ENCODE data around the gene PLEKHD1.
"Not testable (repeated sequence)": the region's sequence is repeated elsewhere in the genome, so short reads cannot be mapped to it uniquely, and the experiment has no call there.

The PLEKHD1 gene

GRCh38 chr14:69498286-69498685 lies 13.8 kb downstream of the PLEKHD1 start:
- H3K9me3 ChIP-seq (ENCODE audit: insufficient read depth, low read depth, low read length); H3K4me1 ChIP-seq (ENCODE audit: insufficient read depth, low read length); H3K36me3 ChIP-seq (ENCODE audit: insufficient read depth, low read depth, low read length): not testable (repeated sequence)

GRCh38 chr14:69499436-69499835 lies 14.9 kb downstream of the PLEKHD1 start:
- Histone ChIP-seq H3K27ac (ENCODE audit: low read length) (no peak overlapping the region), H3K9me3 (ENCODE audit: insufficient read depth, low read depth, low read length) (no peaks in the 10 kb centered on the region), H3K27me3 (ENCODE audit: insufficient read depth, low read length) (peaks cover 19% of the 10 kb centered on the region), H3K4me3 (ENCODE audit: low read length) (no peak overlapping the region), H3K9ac (ENCODE audit: low read depth, low read length) (no peak overlapping the region), H3K4me1 (ENCODE audit: insufficient read depth, low read length) (peaks cover 7% of the 10 kb centered on the region; the same call in 1 of the 2 replicates), H3K36me3 (ENCODE audit: insufficient read depth, low read depth, low read length) (no peaks in the 10 kb centered on the region)

More at GRCh38 chr14:69498286-69498685, 13.8 kb downstream of the PLEKHD1 start:
- not testable (repeated sequence) for H3K27ac ChIP-seq (ENCODE audit: low read length); H3K9ac ChIP-seq (ENCODE audit: low read depth, low read length); H3K4me3 ChIP-seq (ENCODE audit: low read length)
- H3K27me3 ChIP-seq (ENCODE audit: insufficient read depth, low read length): peaks cover 19% of the 10 kb centered on the region

- Histone ChIP-seq H3K4me3 (ENCODE audit: low read length) (no peak overlapping the region), H3K9ac (ENCODE audit: low read depth, low read length) (no peak overlapping the region), H3K36me3 (ENCODE audit: insufficient read depth, low read depth, low read length) (no peaks in the 10 kb centered on the region), H3K9me3 (ENCODE audit: insufficient read depth, low read depth, low read length) (no peaks in the 10 kb centered on the region), H3K27me3 (ENCODE audit: insufficient read depth, low read length) (peaks cover 19% of the 10 kb centered on the region), H3K27ac (ENCODE audit: low read length) (no peak overlapping the region), H3K4me1 (ENCODE audit: insufficient read depth, low read length) (peaks cover 7% of the 10 kb centered on the region; the same call in 1 of the 2 replicates)
Observed at GRCh38 chr14:69500096-69500495, 15.6 kb downstream of the PLEKHD1 start.

GRCh38 chr14:69500736-69501135 lies 16.2 kb downstream of the PLEKHD1 start:
- Histone ChIP-seq H3K9ac (ENCODE audit: low read depth, low read length) (no peak overlapping the region), H3K27me3 (ENCODE audit: insufficient read depth, low read length) (peaks cover 19% of the 10 kb centered on the region)

GRCh38 chr14:69501423-69501838 lies 16.9 kb downstream of the PLEKHD1 start:
- Histone ChIP-seq H3K9ac (ENCODE audit: low read depth, low read length) (no peak overlapping the region), H3K27ac (ENCODE audit: low read length) (no peak overlapping the region), H3K4me3 (ENCODE audit: low read length) (no peak overlapping the region), H3K9me3 (ENCODE audit: insufficient read depth, low read depth, low read length) (no peaks in the 10 kb centered on the region), H3K36me3 (ENCODE audit: insufficient read depth, low read depth, low read length) (no peaks in the 10 kb centered on the region), H3K4me1 (ENCODE audit: insufficient read depth, low read length) (peaks cover 7% of the 10 kb centered on the region; the same call in 1 of the 2 replicates), H3K27me3 (ENCODE audit: insufficient read depth, low read length) (peaks cover 19% of the 10 kb centered on the region)

More at GRCh38 chr14:69500736-69501135, 16.2 kb downstream of the PLEKHD1 start:
- no peak overlapping the region for H3K27ac ChIP-seq (ENCODE audit: low read length)
- no peak overlapping the region for H3K4me3 ChIP-seq (ENCODE audit: low read length)
- H3K36me3 ChIP-seq (ENCODE audit: insufficient read depth, low read depth, low read length): no peaks in the 10 kb centered on the region
- H3K4me1 ChIP-seq (ENCODE audit: insufficient read depth, low read length): peaks cover 7% of the 10 kb centered on the region; the same call in 1 of the 2 replicates
- H3K9me3 ChIP-seq (ENCODE audit: insufficient read depth, low read depth, low read length): no peaks in the 10 kb centered on the region

- Histone ChIP-seq H3K9me3 (ENCODE audit: insufficient read depth, low read depth, low read length) (no peaks in the 10 kb centered on the region), H3K4me3 (ENCODE audit: low read length) (no peak overlapping the region), H3K9ac (ENCODE audit: low read depth, low read length) (no peak overlapping the region), H3K27me3 (ENCODE audit: insufficient read depth, low read length) (peaks cover 19% of the 10 kb centered on the region), H3K36me3 (ENCODE audit: insufficient read depth, low read depth, low read length) (no peaks in the 10 kb centered on the region), H3K27ac (ENCODE audit: low read length) (no peak overlapping the region), H3K4me1 (ENCODE audit: insufficient read depth, low read length) (peaks cover 7% of the 10 kb centered on the region; the same call in 1 of the 2 replicates)
Observed at GRCh38 chr14:69504775-69505174, 20.2 kb downstream of the PLEKHD1 start.

GRCh38 chr14:69505338-69506240 lies 21.1 kb downstream of the PLEKHD1 start:
- Histone ChIP-seq H3K4me3 (ENCODE audit: low read length) (no peak overlapping the region), H3K27ac (ENCODE audit: low read length) (no peak overlapping the region), H3K9ac (ENCODE audit: low read depth, low read length) (no peak overlapping the region), H3K9me3 (ENCODE audit: insufficient read depth, low read depth, low read length) (no peaks in the 10 kb centered on the region), H3K4me1 (ENCODE audit: insufficient read depth, low read length) (peaks cover 7% of the 10 kb centered on the region; the same call in 1 of the 2 replicates), H3K27me3 (ENCODE audit: insufficient read depth, low read length) (peaks cover 19% of the 10 kb centered on the region), H3K36me3 (ENCODE audit: insufficient read depth, low read depth, low read length) (no peaks in the 10 kb centered on the region)

- H3K4me3 ChIP-seq (ENCODE audit: low read length): no peak overlapping the region
- H3K27me3 ChIP-seq (ENCODE audit: insufficient read depth, low read length): peaks cover 19% of the 10 kb centered on the region
- H3K9me3 ChIP-seq (ENCODE audit: insufficient read depth, low read depth, low read length): no peaks in the 10 kb centered on the region
- H3K9ac ChIP-seq (ENCODE audit: low read depth, low read length): no peak overlapping the region
- H3K4me1 ChIP-seq (ENCODE audit: insufficient read depth, low read length): peaks cover 4% of the 10 kb centered on the region; the same call in 1 of the 2 replicates
- no peaks in the 10 kb centered on the region for H3K36me3 ChIP-seq (ENCODE audit: insufficient read depth, low read depth, low read length)
- H3K27ac ChIP-seq (ENCODE audit: low read length): no peak overlapping the region
Observed at GRCh38 chr14:69506241-69506595, 21.7 kb downstream of the PLEKHD1 start.

GRCh38 chr14:69518289-69519101 lies 34.0 kb downstream of the PLEKHD1 start:
- H3K4me3 ChIP-seq (ENCODE audit: low read length): no peak overlapping the region
- H3K27me3 ChIP-seq (ENCODE audit: insufficient read depth, low read length): no peaks in the 10 kb centered on the region
- H3K9me3 ChIP-seq (ENCODE audit: insufficient read depth, low read depth, low read length): no peaks in the 10 kb centered on the region
- H3K4me1 ChIP-seq (ENCODE audit: insufficient read depth, low read length): peaks cover 3% of the 10 kb centered on the region; the same call in 1 of the 2 replicates
- no peak overlapping the region for H3K9ac ChIP-seq (ENCODE audit: low read depth, low read length)
- no peak overlapping the region for H3K27ac ChIP-seq (ENCODE audit: low read length)
- no peaks in the 10 kb centered on the region for H3K36me3 ChIP-seq (ENCODE audit: insufficient read depth, low read depth, low read length)

- Histone ChIP-seq H3K27me3 (ENCODE audit: insufficient read depth, low read length) (no peaks in the 10 kb centered on the region), H3K36me3 (ENCODE audit: insufficient read depth, low read depth, low read length) (no peaks in the 10 kb centered on the region), H3K9me3 (ENCODE audit: insufficient read depth, low read depth, low read length) (no peaks in the 10 kb centered on the region), H3K9ac (ENCODE audit: low read depth, low read length) (no peak overlapping the region), H3K4me1 (ENCODE audit: insufficient read depth, low read length) (peaks cover 3% of the 10 kb centered on the region; the same call in 1 of the 2 replicates), H3K27ac (ENCODE audit: low read length) (no peak overlapping the region), H3K4me3 (ENCODE audit: low read length) (no peak overlapping the region)
Observed at GRCh38 chr14:69519204-69520100, 34.9 kb downstream of the PLEKHD1 start.

- peaks cover 3% of the 10 kb centered on the region; the same call in 1 of the 2 replicates for H3K4me1 ChIP-seq (ENCODE audit: insufficient read depth, low read length)
- no peak overlapping the region for H3K4me3 ChIP-seq (ENCODE audit: low read length)
- no peak overlapping the region for H3K27ac ChIP-seq (ENCODE audit: low read length)
- H3K36me3 ChIP-seq (ENCODE audit: insufficient read depth, low read depth, low read length): no peaks in the 10 kb centered on the region
- no peaks in the 10 kb centered on the region for H3K9me3 ChIP-seq (ENCODE audit: insufficient read depth, low read depth, low read length)
- no peak overlapping the region for H3K9ac ChIP-seq (ENCODE audit: low read depth, low read length)
- H3K27me3 ChIP-seq (ENCODE audit: insufficient read depth, low read length): no peaks in the 10 kb centered on the region
Observed at GRCh38 chr14:69522026-69522425, 37.5 kb downstream of the PLEKHD1 start.

Measured in iPS-20b (cell line).